ENCODE measurements around the gene MORC1. TPM values are rescaled to one million over a fixed set of nuclear protein-coding genes. Genes with fewer than 3 reads are reported as not detected.

MORC1 gene
- polyA plus RNA-seq, 1 donor from 2014 or later: not detected

DNA sequence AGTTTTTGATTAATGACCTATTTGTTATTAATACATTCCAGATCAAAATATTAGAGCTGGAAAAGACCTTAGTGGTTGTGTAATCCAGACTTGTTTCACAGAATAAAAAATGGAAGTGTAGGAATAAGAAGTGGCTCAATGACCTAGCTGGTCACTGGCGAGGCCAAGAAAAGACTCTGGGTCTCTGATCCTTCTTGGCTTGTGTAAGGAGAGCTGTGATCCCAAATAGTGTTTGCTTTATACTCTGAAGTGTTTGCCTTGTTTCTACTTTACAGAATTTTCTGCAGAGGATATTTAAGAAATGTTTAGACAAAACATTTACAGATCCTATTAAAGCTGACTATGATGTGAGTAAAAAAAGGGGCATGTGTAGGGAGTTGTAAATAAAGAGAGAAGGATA is 25.7 kb upstream of the MORC1 start:
- Histone ChIP-seq H3K36me3 (ENCODE audit: insufficient read depth, low read length) (no peaks in the 10 kb centered on the region), H3K4me3 (ENCODE audit: low read length) (no peak overlapping the region), H3K27ac (ENCODE audit: low read length) (no peak overlapping the region), H3K79me2 (replicated peaks; ENCODE audit: insufficient read depth, low read length) (no peaks in the 10 kb centered on the region), H3K9me2 (ENCODE audit: insufficient read depth, low read length) (no peaks in the 10 kb centered on the region), H3K9ac (ENCODE audit: low read length) (no peak overlapping the region), H3F3A (ENCODE audit: insufficient read depth, low read length, poor library complexity, severe bottlenecking) (no peaks in the 10 kb centered on the region), H4K20me1 (ENCODE audit: insufficient read depth) (no peaks in the 10 kb centered on the region), H3K4me2 (ENCODE audit: low read length) (no peak overlapping the region), H3K27me3 (ENCODE audit: insufficient read depth, low read depth, low read length) (no peaks in the 10 kb centered on the region), H2AFZ (ENCODE audit: low read depth, low read length) (no peak overlapping the region), H3K9me3 (ENCODE audit: low read length) (no peaks in the 10 kb centered on the region)
- TF ChIP-seq EZH2 (IDR thresholded peaks at IDR 0.05; ENCODE audit: borderline replicate concordance, insufficient read depth, low read length, poor library complexity, severe bottlenecking) (no peak), MXI1 (conservative IDR thresholded peaks at IDR 0.05; ENCODE audit: poor library complexity, severe bottlenecking) (no peak), TAF1 (IDR thresholded peaks at IDR 0.05; ENCODE audit: low read depth) (no peak), RAD21 (conservative IDR thresholded peaks at IDR 0.05) (no peak), POLR2AphosphoS5 (IDR thresholded peaks at IDR 0.05) (no peak), SMC3 (conservative IDR thresholded peaks at IDR 0.05; ENCODE audit: poor library complexity) (no peak), EP300 (conservative IDR thresholded peaks at IDR 0.05; ENCODE audit: poor library complexity, severe bottlenecking) (no peak)
- TF ChIP-seq, protein P1, sequence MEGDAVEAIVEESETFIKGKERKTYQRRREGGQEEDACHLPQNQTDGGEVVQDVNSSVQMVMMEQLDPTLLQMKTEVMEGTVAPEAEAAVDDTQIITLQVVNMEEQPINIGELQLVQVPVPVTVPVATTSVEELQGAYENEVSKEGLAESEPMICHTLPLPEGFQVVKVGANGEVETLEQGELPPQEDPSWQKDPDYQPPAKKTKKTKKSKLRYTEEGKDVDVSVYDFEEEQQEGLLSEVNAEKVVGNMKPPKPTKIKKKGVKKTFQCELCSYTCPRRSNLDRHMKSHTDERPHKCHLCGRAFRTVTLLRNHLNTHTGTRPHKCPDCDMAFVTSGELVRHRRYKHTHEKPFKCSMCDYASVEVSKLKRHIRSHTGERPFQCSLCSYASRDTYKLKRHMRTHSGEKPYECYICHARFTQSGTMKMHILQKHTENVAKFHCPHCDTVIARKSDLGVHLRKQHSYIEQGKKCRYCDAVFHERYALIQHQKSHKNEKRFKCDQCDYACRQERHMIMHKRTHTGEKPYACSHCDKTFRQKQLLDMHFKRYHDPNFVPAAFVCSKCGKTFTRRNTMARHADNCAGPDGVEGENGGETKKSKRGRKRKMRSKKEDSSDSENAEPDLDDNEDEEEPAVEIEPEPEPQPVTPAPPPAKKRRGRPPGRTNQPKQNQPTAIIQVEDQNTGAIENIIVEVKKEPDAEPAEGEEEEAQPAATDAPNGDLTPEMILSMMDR (IDR thresholded peaks at IDR 0.05; ENCODE audit: poor library complexity, severe bottlenecking): no peak
- TF ChIP-seq, protein P2, sequence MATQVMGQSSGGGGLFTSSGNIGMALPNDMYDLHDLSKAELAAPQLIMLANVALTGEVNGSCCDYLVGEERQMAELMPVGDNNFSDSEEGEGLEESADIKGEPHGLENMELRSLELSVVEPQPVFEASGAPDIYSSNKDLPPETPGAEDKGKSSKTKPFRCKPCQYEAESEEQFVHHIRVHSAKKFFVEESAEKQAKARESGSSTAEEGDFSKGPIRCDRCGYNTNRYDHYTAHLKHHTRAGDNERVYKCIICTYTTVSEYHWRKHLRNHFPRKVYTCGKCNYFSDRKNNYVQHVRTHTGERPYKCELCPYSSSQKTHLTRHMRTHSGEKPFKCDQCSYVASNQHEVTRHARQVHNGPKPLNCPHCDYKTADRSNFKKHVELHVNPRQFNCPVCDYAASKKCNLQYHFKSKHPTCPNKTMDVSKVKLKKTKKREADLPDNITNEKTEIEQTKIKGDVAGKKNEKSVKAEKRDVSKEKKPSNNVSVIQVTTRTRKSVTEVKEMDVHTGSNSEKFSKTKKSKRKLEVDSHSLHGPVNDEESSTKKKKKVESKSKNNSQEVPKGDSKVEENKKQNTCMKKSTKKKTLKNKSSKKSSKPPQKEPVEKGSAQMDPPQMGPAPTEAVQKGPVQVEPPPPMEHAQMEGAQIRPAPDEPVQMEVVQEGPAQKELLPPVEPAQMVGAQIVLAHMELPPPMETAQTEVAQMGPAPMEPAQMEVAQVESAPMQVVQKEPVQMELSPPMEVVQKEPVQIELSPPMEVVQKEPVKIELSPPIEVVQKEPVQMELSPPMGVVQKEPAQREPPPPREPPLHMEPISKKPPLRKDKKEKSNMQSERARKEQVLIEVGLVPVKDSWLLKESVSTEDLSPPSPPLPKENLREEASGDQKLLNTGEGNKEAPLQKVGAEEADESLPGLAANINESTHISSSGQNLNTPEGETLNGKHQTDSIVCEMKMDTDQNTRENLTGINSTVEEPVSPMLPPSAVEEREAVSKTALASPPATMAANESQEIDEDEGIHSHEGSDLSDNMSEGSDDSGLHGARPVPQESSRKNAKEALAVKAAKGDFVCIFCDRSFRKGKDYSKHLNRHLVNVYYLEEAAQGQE (IDR thresholded peaks at IDR 0.05; ENCODE audit: borderline replicate concordance): no peak

DNA sequence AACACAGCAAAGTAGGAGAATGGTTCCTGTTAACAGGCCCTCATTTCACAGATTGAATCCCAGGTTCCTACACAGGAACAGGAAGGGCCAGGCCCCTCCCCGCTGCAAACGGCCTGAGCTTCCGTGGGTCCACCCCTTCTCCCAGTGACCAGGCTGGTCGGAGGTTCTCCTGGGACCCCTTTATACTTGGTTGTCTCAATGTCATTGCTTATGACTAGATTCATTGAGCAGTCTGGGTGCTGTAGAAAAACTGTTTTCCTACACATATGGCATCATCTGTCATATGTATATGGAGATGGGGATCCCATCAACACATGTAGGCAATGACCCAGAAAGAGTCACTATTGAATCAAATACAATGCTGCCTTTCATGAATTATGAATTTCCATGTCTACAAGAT is 22.4 kb upstream of the MORC1 start:
- H3K9me3 ChIP-seq (ENCODE audit: low read length): no peaks in the 10 kb centered on the region
- H3K79me2 ChIP-seq (replicated peaks; ENCODE audit: insufficient read depth, low read length): no peaks in the 10 kb centered on the region
- H3K4me3 ChIP-seq (ENCODE audit: low read length): no peak overlapping the region
- H3K27ac ChIP-seq (ENCODE audit: low read length): no peak overlapping the region
- no peaks in the 10 kb centered on the region for H3K27me3 ChIP-seq (ENCODE audit: insufficient read depth, low read depth, low read length)
- H2AFZ ChIP-seq (ENCODE audit: low read depth, low read length): no peak overlapping the region
- no peaks in the 10 kb centered on the region for H4K20me1 ChIP-seq (ENCODE audit: insufficient read depth)
- no peaks in the 10 kb centered on the region for H3K9me2 ChIP-seq (ENCODE audit: insufficient read depth, low read length)
- no peak overlapping the region for H3K4me2 ChIP-seq (ENCODE audit: low read length)
- H3K9ac ChIP-seq (ENCODE audit: low read length): no peak overlapping the region
- TF ChIP-seq EP300 (conservative IDR thresholded peaks at IDR 0.05; ENCODE audit: poor library complexity, severe bottlenecking) (no peak), MXI1 (conservative IDR thresholded peaks at IDR 0.05; ENCODE audit: poor library complexity, severe bottlenecking) (no peak), EZH2 (IDR thresholded peaks at IDR 0.05; ENCODE audit: borderline replicate concordance, insufficient read depth, low read length, poor library complexity, severe bottlenecking) (no peak), TAF1 (IDR thresholded peaks at IDR 0.05; ENCODE audit: low read depth) (no peak), SMC3 (conservative IDR thresholded peaks at IDR 0.05; ENCODE audit: poor library complexity) (no peak), RAD21 (conservative IDR thresholded peaks at IDR 0.05) (no peak), POLR2AphosphoS5 (IDR thresholded peaks at IDR 0.05) (no peak)
- TF ChIP-seq, protein P1 (IDR thresholded peaks at IDR 0.05; ENCODE audit: poor library complexity, severe bottlenecking): no peak
- TF ChIP-seq, protein P2 (IDR thresholded peaks at IDR 0.05; ENCODE audit: borderline replicate concordance): no peak
- H3K36me3 ChIP-seq (ENCODE audit: insufficient read depth, low read length): no peaks in the 10 kb centered on the region
- no peaks in the 10 kb centered on the region for H3F3A ChIP-seq (ENCODE audit: insufficient read depth, low read length, poor library complexity, severe bottlenecking)
